Effector memory CD4-positive, alpha-beta T cell (primary cell): ENCODE measurements around the gene LUM.

Experiments used
- DNase-seq, 3 donors: peaks; one replicate each; pipeline ENCODE4 v3.0.0-alpha.2; 2020
- H3K27ac ChIP-seq: 2 replicates; pipeline ENCODE4 v1.7.0; 2013; ENCODE audit warnings: mild to moderate bottlenecking, low read length, moderate library complexity; ENCODE audit not compliant: insufficient read depth, poor library complexity, severe bottlenecking
- H3K27me3 ChIP-seq: replicated peaks from 2 replicates; pipeline ENCODE4 v1.7.0; 2013; ENCODE audit warnings: mild to moderate bottlenecking, low read length; ENCODE audit not compliant: insufficient read depth, control insufficient read depth, poor library complexity, severe bottlenecking
- H3K36me3 ChIP-seq: 2 replicates; pipeline ENCODE4 v1.7.0; 2013; ENCODE audit warnings: mild to moderate bottlenecking, low read length, moderate library complexity; ENCODE audit not compliant: control insufficient read depth, insufficient read depth
- H3K4me1 ChIP-seq: 2 replicates; pipeline ENCODE4 v1.7.0; 2013; ENCODE audit warnings: low read length, mild to moderate bottlenecking; ENCODE audit not compliant: control insufficient read depth, insufficient read depth, poor library complexity, severe bottlenecking
- H3K4me3 ChIP-seq: 2 replicates; pipeline ENCODE4 v1.7.0; 2013; ENCODE audit warnings: low read length, low read depth, mild to moderate bottlenecking; ENCODE audit not compliant: insufficient read depth, poor library complexity, severe bottlenecking
- H3K9me3 ChIP-seq: 2 replicates; pipeline ENCODE4 v1.7.0; 2013; ENCODE audit warnings: mild to moderate bottlenecking, low read length, moderate library complexity; ENCODE audit not compliant: control insufficient read depth

LUM gene

DNA sequence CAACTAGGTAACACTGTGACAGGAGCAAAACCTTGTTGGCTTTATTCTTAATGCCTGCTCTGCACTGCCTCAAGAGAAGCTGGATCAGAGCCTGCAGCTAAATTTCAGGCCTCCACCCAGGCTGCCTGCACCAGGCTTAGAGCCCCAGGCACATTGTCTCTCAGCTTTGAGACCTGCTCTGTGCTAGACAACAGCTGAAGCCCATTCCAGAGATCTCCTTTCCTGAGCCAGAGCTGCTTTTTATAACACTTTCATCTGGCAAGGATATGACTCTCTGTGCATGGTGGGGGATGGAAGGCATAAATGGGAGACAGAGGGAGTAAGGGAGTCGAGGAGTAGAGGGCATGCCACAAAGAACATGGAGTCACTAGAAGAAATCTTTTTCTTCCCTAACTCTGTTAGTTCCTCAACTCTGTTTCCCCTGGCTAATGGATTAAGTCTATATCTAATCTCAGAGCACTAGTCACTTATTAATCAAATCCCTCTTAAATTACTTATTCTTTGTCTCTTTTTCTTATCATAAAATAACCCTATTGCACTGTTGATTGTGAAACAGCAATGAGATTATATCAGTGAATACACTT is 27.1 kb upstream of the LUM start:
- Histone ChIP-seq H3K27me3 (no peaks in the 10 kb centered on the region), H3K4me1 (no peaks in the 10 kb centered on the region), H3K36me3 (no peaks in the 10 kb centered on the region), H3K27ac (no peak overlapping the region), H3K9me3 (no peaks in the 10 kb centered on the region), H3K4me3 (no peak overlapping the region)
- DNase-seq = no peak

DNA sequence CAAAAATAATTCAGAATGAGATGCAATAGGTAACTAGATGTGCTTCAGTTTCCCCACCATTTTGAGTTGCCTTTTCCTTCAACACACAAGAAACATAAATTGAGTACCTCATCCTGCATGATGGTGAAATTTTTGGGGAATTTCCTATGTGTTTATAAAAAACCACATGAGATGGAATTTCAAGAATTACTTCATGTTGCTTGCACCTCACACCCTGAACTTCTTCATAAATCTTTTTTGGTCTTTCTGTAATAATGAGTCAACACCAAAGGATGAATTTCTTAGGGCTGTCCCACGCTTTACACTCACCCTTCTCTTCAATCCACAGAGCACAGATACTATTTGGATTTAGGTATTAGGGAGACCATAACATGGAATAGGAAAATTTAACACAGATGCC is 22.6 kb upstream of the LUM start:
- H3K27ac ChIP-seq = no peak overlapping the region
- H3K4me1 ChIP-seq = no peaks in the 10 kb centered on the region
- H3K27me3 ChIP-seq = no peaks in the 10 kb centered on the region
- H3K9me3 ChIP-seq = no peaks in the 10 kb centered on the region
- DNase-seq = no peak
- no peaks in the 10 kb centered on the region for H3K36me3 ChIP-seq
- no peak overlapping the region for H3K4me3 ChIP-seq

DNA sequence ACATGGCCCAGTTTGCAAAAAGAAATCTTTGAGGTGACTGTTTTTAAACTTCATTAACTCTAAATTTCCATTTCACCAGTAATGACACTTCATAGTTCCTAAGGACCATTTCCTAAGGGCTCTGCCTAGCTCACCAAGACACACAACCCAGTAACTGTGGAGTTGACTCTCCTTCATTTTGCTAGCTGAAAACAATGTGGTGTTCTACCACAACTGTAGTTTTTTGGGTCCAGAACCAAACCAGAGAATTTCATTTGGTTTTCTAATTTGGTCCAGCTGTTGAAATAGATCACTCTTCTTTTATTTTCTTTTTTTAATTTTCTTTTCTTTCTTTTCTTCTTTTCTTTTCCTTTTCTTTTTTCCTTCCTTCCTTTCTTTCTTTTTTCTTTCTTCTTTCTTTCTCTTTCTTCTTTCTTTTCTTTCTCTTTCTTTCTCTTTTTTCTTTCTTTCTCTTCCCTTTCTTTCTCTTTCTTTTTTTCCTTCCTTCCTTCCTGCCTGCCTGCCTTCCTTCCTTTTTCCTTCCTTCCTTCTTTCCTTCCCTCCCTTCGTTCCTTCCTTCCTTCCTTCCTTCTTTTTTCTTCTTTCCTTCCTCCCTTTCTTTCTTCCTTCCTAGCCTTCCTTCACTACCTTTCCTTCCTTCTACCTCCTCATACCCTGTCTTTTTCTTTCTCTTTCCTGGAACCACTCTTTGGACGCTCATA is 18.5 kb upstream of the LUM start:
- no peaks in the 10 kb centered on the region for H3K4me1 ChIP-seq
- H3K36me3 ChIP-seq = no peaks in the 10 kb centered on the region
- H3K4me3 ChIP-seq = no peak overlapping the region
- H3K27me3 ChIP-seq = no peaks in the 10 kb centered on the region
- H3K27ac ChIP-seq = no peak overlapping the region
- no peaks in the 10 kb centered on the region for H3K9me3 ChIP-seq
- no peak for DNase-seq

DNA sequence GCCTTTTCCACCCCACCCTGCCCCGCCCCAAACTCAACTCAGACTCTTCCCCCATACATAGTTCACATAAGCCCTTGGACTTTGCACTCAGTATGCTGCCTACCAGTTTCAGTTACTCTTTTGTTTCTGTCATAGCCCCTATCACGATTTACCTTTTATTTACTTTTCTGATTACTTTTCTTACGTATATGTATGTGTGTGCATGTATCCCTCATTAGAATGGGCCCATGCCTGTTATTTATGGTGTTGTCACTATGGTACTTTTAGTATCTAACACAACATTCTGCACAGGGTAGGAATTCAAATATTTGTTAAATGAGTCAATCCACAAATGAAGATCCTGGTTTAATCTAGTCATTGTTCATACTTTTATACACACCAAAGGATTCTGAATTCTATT is 16.5 kb upstream of the LUM start:
- Histone ChIP-seq H3K4me3 (no peak overlapping the region), H3K9me3 (no peaks in the 10 kb centered on the region), H3K4me1 (no peaks in the 10 kb centered on the region), H3K27ac (no peak overlapping the region), H3K36me3 (no peaks in the 10 kb centered on the region), H3K27me3 (no peaks in the 10 kb centered on the region)
- no peak for DNase-seq

DNA sequence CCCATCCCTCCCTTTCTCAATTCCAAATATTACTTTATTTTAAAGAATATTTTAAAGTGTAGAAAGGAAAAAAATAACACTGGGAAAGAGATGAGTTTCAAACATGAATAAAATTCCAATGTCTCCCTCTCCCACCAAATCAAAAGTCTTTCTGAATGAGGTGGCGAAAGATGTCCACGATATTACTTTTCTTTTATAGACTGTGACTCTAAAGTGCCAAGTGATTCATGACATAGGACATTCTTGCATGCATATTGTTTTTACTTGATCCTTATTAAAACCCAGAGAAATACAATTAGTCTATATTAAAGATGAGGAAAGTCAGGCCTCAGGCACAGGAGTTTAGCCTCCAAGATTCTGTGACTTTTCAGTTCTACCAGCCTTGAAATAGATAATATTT is 16.0 kb upstream of the LUM start:
- H3K27me3 ChIP-seq = no peaks in the 10 kb centered on the region
- H3K9me3 ChIP-seq = no peaks in the 10 kb centered on the region
- no peak overlapping the region for H3K4me3 ChIP-seq
- no peak for DNase-seq
- no peak overlapping the region for H3K27ac ChIP-seq
- H3K4me1 ChIP-seq = no peaks in the 10 kb centered on the region
- H3K36me3 ChIP-seq = no peaks in the 10 kb centered on the region

DNA sequence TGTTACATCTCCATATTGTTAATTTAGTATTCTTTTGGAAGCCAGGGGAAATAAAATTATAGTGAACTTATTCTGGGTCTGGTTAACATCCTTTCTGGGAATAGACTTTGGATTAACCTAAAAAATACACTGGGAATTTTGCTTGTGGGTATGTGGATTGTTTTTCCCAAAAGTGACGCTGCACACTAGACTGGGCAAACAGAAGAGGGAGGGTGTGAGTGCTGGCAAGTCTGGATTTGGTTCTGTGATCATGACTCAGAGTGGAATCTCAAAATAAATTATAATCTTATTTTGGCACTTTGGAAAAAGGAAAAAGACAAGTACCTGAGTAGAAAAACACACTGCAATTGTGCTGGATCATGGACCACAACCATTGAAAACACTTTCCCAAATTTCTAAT is 15.2 kb upstream of the LUM start:
- no peaks in the 10 kb centered on the region for H3K27me3 ChIP-seq
- DNase-seq = no peak
- no peak overlapping the region for H3K27ac ChIP-seq
- no peaks in the 10 kb centered on the region for H3K36me3 ChIP-seq
- H3K4me1 ChIP-seq = no peaks in the 10 kb centered on the region
- H3K4me3 ChIP-seq = no peak overlapping the region
- no peaks in the 10 kb centered on the region for H3K9me3 ChIP-seq

DNA sequence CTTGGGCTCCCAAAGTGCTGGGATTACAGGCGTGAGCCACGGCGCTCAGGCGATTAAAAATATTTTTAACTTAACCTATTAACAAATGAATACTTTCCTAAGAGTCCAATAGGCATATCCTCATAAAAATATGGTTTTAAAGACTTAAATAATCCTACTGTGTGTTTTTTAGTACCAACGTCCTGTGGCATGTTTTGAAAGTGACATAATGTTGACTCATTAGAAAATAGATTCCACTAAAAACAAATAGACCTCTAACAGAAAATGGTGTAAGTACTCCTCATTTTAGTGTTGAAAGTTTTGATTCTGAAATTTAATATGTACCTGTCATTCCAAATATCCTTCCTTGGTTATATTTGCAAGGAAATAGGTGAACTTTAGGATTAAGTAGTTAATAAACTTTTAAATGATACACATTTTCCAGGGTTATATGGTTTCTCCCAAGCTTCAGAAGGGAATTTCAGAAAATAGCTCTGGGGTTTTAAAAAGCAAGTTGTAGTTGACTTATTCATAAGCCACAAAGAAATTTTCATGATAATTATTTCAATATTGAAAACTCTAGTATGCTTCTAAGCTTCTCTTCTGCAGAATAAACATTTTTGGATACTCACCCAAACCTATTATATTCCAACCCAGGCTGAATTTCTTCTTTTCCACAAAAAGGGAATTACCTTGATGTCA is 12.1 kb upstream of the LUM start:
- H3K9me3 ChIP-seq = no peaks in the 10 kb centered on the region
- no peaks in the 10 kb centered on the region for H3K27me3 ChIP-seq
- no peak for DNase-seq
- H3K27ac ChIP-seq = no peak overlapping the region
- H3K36me3 ChIP-seq = no peaks in the 10 kb centered on the region
- no peak overlapping the region for H3K4me3 ChIP-seq
- H3K4me1 ChIP-seq = no peaks in the 10 kb centered on the region

DNA sequence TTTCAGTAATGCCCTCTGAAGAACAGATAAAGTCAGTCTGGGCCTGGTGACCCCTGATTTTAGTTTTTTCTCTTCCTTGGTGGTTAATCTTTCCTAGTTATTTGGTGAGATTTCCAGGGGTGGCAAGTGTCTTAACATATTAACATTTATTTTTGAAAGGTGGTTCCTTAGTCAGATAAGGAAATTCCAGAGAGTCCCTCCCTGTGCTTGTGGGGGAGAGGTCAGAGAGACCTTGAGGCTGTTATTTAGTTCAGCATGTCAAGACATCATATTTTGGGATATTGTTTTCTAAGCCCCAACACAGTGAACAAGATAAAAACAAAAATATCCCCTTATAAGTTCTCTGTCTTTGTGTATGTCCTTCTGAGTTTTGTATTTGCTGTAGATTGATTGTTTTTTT is 9.5 kb upstream of the LUM start:
- Histone ChIP-seq H3K4me1 (no peaks in the 10 kb centered on the region), H3K9me3 (no peaks in the 10 kb centered on the region), H3K4me3 (no peak overlapping the region), H3K27me3 (no peaks in the 10 kb centered on the region), H3K36me3 (no peaks in the 10 kb centered on the region), H3K27ac (no peak overlapping the region)
- no peak for DNase-seq

DNA sequence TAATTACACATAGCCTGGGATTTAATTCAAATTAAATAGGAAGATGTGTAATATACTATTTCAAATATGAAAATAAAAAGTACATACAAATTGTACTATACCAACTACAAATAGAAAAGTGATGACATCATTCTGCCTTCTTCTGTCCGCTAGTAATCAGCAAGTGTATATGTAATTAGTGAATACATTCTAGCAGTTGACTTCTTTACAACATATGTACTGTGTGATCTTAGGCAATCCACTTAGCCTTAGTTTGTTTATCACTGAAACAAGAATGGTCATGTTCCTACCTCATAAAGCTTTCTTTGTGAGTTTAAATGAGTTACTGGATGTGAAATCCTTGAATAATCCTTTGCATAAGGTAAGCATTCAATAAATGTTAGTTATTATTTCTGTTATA is 7.8 kb upstream of the LUM start:
- Histone ChIP-seq H3K4me1 (no peaks in the 10 kb centered on the region), H3K9me3 (no peaks in the 10 kb centered on the region), H3K27me3 (no peaks in the 10 kb centered on the region), H3K27ac (no peak overlapping the region), H3K4me3 (no peak overlapping the region), H3K36me3 (no peaks in the 10 kb centered on the region)
- DNase-seq = no peak

DNA sequence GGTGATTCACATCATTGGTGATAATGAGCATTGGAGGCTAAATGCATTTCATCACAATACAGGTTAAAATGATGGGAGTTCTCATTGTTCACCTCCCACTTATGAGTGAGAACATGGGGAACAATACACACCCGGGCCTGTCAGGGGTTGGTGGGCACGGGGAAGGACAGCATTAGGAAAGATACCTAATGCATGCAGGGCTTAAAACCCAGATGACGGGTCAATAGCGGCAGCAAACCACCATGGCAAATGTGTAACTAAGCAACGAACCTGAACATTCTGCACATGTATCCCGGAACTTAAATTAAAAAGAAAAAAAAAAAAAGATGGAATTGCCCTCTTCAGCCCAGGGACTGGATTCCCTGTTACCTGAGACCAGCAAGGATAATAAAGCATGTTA is 2.3 kb upstream of the LUM start:
- no peak for DNase-seq
- Histone ChIP-seq H3K4me3 (no peak overlapping the region), H3K27me3 (no peaks in the 10 kb centered on the region), H3K36me3 (no peaks in the 10 kb centered on the region), H3K4me1 (no peaks in the 10 kb centered on the region), H3K27ac (no peak overlapping the region), H3K9me3 (no peaks in the 10 kb centered on the region)
